Renal cortical epithelial cell (primary cell): ENCODE data around the gene OR14A16. TPM values are rescaled to one million over a fixed set of nuclear protein-coding genes. Genes with fewer than 3 reads are reported as not detected.

Experiments used
- DNase-seq: peaks from one replicate; pipeline ENCODE4 v3.0.0-alpha.2; 2011; ENCODE audit warnings: low read depth
- total RNA-seq: library from RNA; depleted of rRNA; stranded (reverse); fragments of >200 nt; gene quantifications from 2 replicates; pipeline ENCODE4 v1.2.3, GENCODE V29; 2014

Gene OR14A16, protein sequence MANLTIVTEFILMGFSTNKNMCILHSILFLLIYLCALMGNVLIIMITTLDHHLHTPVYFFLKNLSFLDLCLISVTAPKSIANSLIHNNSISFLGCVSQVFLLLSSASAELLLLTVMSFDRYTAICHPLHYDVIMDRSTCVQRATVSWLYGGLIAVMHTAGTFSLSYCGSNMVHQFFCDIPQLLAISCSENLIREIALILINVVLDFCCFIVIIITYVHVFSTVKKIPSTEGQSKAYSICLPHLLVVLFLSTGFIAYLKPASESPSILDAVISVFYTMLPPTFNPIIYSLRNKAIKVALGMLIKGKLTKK
- not detected in 2 replicates for total RNA-seq

DNA sequence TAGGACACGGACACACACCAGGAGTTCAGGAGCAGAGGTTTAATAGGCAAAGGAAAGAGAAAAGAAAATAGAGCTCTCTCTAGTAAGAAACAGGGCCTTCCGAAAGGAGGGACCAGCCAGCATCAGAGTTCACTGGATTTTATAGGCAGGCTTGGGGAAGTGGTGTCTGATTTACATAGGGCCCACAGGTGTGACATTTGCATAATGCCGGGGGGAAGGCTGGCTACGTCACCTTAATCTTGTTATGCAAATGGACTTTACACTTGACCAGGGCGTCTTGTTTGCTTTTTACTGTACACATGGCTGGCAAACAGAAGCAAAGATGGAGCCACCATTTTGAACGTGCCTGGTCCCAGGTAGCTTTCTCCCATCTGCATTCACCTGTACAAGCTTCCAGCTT, at the start of gene OR14A16:
OR14A16 (minus strand) TSS at position 97 of the 400 bp plus-strand sequence. CDS start 8,390 bp downstream, outside the sequence.
- DNase-seq = no peak

DNA sequence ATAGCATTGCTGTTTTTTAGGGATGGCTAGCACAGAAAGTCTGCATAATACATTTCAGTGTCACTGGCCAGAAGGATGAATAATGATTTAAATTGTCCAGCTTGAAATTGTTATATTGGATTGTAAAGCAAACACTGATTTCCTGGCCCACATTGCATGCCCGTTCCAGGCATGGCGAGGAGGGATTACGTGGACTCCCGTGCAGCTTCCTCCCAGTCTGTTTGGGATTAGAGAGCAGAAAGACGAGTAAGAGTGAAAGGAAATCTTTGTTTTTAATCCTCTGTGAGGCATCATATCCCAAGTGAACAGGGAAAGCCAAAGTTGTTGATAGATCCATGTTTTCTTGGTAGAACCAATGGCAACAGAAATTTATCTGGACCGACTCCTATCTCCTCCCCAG, 41.5 kb upstream of the OR14A16 start:
- DNase-seq = no peak

DNA sequence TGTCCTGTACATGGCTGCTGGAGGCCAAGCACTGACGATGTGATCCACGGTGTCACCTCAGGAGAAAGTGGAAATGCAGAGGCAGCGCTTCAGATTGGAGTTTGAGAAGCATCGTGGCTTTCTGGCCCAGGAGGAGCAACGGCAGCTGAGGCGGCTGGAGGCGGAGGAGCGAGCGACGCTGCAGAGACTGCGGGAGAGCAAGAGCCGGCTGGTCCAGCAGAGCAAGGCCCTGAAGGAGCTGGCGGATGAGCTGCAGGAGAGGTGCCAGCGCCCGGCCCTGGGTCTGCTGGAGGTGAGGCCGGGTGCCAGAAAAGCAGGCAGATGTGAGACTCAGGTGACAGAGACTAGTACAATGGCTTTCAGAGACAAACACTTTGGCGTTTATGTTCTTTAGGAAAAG, 40.7 kb upstream of the OR14A16 start:
- no peak for DNase-seq

DNA sequence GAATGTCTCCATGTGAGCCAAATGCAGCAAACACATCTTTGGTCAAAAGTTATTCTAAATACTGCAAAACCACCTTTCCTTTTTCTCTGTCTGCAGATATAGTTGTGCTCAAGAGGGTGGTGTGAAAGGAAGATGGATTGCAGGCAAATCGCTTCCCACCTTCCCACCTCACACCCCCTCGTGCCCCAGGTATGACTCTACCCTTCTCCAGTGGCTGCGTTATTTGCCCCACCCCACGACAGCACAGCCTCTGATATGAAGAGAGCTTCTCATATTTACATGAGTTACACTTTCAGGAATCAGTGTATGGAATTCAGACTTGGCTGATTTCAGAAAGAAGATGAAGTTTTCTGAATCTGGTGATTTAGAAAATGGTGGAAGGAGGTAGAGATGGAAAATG, 38.8 kb upstream of the OR14A16 start:
- DNase-seq = no peak

DNA sequence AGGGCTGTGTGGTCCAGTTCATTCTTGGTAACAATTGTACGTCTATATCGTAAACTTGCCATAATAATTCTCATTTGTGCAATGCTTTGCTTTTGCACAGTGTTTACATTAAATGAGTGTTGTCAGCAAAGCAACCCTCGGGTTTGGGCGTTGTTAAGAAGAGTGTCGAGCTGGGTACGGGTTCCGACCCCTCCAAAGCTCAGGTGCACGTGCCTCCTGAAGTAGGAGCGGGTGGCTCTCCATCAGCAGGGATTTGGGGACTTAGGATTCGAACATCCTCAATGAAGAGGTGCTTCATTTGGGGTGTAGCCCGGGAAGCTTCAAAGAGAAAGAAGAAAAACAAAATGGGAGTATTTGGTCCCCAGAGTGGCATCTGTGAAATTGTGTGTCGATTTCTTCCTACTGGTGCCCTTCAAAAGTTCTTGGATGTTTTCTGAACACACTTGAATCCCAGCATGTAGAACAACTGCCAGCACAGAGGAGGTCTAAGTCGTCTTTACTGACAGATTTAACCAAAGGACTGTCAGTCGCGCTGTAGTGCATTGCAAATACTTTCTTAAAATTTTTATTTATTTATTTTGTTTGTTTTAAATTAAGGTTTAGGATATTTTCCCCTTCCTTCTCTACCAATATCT, 34.2 kb upstream of the OR14A16 start:
- DNase-seq = no peak

DNA sequence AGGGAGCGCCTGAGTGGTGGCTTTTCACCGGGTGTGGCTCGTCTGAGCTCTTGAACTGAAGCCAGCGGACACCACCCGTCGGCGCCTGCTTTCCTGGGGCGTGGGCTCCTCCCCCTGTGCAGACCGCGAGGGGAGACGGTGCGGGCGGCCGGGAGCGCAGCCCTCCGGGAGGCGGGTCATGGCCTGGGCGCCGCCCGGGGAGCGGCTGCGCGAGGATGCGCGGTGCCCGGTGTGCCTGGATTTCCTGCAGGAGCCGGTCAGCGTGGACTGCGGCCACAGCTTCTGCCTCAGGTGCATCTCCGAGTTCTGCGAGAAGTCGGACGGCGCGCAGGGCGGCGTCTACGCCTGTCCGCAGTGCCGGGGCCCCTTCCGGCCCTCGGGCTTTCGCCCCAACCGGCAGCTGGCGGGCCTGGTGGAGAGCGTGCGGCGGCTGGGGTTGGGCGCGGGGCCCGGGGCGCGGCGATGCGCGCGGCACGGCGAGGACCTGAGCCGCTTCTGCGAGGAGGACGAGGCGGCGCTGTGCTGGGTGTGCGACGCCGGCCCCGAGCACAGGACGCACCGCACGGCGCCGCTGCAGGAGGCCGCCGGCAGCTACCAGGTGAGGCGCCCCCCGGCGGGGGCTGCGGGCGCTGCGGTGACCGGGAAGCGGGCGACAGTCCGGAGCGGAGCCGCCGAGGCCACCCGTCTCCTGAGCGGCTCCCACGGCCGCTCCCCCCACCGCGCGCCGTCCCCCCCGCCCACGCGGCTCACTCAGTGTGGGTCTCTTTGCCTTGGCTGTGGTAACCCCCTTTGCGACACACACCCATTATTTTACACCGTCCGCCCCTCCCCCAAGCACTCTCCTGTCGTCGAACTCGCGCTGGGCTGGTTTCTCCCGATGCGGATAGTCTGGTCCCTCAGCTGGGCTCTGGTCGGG, 33.4 kb upstream of the OR14A16 start, which contains the start of gene TRIM58:
TRIM58 (plus strand) TSS at position 119 of the 916 bp plus-strand sequence; CDS start at position 179, 60 bp downstream.
- DNase-seq = no peak

DNA sequence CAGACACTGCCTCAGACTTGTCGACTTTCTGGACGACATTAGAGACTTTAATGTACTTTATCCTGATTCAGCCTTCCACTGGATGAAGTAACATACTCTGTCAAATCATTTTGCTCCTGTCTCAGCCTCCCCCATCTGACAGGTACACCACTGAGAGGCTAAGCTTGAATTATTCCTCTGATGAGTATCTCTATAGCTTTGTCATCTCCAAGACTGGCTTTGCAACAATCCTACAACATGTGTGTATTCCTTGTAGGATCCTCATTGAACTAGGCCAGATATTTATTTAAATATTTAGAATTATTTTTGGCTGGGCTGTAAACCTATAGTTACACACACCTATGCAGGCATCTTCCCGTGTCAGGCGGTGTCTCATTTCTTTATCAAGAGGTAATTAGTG, 32.0 kb upstream of the OR14A16 start:
- DNase-seq = no peak

DNA sequence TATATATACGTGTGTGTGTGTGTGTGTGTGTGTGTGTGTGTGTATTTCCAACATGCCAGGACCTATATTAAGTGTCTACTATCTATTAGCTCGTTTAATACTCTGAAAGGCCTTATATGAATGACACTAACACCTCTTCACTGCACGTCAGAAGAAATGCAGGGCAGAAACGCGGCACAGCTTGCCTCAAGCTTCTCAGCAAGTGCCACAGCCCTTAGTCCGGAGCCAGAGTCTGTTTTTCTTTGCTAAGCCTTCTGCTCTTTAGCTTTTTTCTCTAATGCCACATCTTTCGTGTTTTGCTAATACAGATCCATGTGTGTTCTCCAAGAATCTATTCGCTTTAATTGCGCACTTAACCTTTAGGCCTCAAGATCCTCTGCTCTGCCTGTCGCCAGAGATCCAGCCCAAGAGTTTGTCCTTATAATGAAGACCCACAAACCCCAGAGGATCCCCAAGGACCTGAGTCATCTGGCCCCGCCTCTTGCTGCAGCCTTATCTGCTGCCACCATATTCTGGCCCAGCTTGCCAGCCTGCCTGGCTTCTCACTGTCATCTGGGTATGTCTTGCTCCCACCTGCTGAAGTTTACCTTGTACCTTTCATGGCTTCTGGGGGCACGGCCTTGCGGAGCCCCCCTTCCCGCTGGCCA, 31.1 kb upstream of the OR14A16 start:
- no peak for DNase-seq

DNA sequence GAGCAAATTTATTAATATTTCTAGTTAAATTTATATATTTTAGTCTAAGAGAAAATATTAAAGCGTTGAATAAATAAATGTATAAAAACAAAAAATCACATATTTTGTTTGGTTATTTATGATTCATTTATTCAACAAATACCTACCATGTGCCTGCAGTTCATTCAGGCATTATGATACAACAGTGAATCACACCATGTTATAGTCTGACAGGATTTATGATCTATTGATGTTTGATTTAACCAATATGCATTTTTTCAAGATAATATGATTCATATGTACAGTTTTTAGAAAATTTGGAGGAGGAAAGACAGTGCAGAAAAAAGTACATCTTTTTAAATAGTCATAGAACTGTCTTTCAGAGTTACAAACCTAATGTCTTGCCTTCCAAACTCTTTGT, 25.7 kb upstream of the OR14A16 start:
- DNase-seq = no peak

DNA sequence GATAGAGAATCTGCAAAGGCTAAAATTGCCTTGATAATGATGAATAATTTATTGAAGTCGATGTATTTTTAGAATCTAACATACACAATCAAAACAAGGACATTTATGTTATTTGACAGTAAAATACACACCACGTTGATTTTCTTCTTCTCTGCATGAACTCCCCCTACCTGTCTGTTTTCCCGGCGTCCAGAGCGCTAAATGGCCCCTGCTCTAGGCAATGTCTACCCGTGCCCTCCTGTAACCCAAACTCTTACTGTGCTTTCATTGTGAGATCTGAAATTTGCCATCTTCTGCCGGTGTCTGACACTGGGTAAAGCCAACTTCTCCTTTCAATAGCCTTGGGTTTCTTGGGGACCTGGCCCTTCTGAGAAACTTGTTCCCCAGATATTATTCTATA, 24.4 kb upstream of the OR14A16 start:
- DNase-seq = no peak

DNA sequence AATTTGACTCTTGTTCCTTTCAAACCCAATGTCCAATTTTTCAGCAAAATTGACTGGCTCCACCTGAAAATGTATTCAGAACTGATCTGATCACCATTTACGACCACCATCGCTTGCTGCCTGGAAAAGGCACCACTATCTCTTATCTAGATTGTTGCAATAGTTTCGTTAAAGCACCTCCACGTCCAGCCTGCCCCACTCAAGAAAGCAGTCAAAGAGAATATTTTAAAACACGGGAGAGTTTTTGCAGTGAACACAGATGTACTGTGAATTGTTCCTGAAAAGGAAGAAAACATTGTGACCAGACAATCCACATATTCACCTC, 21.7 kb upstream of the OR14A16 start:
- DNase-seq = no peak

DNA sequence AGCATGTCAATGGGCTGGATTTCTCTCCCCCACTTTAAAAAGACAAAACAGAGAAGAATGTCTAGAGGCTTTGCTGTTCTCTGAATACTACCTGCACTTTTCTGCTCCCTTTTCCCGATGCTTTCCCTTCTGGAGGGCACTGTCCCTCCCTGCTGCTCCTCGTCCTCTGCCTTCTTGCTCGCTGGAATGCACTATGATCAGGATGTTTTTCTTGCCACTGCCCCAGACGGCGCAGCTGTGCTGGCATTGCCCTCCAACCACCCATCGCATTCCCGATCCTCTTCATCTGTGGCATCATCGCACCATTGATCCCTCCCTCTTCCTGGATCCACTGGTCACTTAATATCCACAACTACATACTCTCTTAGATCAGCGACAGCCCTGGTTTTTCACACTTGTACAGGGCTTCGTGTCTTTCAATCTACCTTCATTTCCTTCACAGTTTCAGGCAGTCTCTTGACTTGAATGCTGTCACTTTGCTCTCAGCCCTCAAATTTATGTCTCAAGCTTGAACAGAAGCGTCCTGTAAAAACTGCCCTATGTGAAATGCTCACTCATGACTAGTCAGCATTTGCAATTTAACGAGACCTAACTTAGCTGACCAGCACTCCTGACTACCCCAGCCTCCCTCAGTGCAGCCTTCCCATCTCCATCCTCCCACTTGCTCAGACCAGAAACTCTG, 21.2 kb upstream of the OR14A16 start:
- DNase-seq = no peak

DNA sequence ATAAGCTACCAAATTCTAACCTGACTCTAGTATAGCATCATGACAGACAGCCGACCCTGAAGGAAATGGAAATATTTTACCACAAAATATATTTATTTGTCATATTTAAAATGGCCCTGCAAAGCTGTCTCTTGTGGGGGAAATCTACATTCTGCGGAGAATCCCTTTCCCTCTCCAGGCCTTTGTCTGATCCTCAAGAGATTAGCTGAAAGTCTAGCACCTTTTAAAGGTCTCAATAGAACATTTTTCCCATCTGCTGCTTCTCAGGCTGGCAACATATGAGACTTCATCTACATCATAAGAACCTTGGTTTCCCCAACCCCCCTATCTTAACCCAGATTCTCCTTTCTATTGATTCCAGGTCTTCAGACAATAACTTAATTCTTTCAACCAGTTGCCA, 19.5 kb upstream of the OR14A16 start:
- DNase-seq = no peak

DNA sequence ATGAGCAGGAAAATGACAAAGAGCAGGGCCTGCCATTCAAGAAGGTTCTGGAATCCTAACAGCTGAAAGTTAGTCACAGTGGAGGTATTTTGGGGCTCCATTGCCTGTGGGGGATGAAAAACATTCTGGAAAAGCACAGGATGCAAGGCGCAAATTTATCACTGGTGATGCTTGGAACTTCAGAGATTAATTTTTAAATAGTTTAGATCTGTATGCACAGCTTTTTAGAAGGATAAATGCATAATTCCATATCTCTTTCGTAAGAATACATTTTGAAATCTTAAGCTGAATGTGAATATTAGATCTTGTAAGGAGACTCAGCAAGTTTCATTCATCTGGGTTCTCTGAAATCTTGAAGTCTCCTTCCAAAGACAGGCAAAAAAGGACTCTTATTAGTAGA, 17.9 kb upstream of the OR14A16 start, which contains the start of gene OR11L1:
OR11L1 (minus strand) TSS at position 101 of the 400 bp plus-strand sequence; CDS start at position 101, 0 bp downstream.
- DNase-seq = no peak

DNA sequence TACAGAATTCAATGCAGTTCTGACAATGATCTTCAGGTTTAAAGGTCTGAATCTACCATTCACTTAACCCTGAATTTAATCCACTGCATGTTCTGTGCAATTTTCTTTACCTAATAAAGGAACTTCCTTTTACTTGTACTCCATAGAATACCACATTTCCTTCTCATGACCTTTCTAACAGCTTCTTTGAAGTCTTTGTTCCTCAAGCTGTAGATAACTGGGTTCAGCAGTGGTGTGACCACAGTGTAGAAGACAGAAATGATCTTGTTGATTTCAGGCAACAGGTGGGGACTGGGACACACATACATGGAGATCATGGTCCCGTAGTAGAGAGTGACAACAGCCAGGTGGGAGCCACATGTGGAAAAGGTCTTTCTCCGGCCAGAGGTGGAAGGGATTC, 16.9 kb upstream of the OR14A16 start:
- no peak for DNase-seq

DNA sequence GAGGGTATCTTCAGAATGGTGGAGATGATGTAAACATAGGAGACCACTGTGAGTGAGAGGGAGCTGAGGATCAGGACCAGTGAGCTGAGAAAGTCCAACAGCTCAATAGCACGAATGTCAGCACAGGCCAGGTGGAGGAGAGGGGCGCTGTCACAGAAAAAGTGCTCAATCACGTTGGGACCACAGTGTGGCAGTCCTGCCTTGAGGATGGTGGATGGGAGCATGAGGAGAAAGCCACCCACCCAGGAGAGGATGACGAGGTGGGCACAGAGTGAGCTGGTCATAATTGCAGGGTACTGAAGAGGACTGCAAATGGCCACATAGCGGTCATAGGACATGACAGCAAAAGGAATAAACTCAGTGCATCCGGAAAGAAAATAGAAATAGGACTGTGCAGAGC, 9.7 kb upstream of the OR14A16 start:
- DNase-seq = no peak

DNA sequence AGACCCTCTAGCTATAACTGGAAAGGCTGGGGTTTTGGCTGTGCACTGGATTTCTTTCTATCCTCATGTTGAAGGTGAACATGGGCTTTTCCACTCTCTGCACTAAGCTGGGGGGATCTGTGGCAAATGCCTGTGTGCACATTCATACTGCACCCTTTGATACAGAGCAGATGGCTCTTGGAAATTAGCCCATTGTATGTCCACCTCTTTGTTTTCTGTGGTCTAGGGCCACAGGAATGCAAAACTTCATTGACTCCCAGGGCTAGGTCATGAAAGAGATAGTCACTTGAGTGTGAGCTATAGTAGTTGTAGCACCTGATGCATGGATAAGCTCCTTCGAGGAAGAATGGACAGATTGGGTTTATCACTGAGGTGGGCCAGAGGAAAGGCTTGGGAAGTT, 5.7 kb upstream of the OR14A16 start:
- no peak for DNase-seq

DNA sequence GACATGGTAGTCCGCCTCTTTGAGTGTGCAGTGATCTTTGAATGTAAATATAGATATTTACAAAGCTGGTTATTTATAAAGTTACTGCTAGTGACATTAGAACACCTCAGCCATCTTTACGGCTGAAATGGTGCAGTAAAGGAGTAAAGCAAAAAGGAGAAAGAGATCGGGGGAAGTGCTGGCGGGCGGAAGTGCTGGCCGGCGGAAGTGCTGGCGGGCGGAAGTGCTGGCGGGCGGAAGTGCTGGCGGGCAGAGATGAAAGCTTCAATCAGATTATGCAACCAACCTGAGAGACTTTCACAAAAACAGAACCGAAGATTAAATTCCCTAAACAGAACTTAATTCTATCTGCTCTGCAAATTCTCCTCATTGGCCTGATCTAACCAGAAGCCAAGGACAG, 1.4 kb upstream of the OR14A16 start:
- no peak for DNase-seq

DNA sequence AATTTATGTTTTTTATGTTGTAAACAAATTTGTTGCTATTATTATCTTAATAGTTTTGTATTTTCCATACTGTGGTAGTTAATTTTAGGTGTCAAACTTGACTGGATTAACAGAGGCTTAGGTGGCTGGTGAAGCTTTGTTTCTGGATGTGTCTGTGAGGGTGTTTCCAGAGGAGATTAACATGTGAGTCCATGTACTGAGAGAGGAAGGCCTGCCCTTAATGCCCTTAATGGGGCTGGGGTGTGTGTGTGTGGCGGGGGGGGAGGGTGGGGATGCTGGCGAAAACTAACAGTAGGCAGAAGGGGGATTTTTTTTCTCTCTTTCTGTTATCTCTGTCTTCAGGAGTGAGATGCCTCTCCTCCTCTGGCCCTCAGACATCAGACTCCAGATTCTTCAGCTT, 1.9 kb downstream of the OR14A16 start:
- DNase-seq = no peak

DNA sequence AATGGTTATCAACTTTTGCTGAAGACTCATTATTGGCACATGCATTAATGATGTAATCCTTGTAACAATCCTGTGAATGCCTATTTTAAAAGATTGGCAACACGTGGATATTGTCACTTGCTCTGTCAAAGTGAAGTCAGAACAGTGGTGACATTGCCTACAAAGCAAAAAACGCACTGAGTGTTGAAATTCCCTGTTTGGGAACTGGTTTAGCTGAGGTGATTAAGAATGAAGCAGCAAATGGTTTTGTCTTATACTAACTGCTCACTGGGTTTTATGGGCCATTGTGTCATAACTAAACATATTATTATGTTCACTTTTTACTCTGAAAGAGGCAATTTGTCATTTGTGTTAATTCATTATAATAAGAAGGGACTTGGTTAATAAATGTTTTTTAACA, 11.3 kb downstream of the OR14A16 start:
- DNase-seq = no peak

DNA sequence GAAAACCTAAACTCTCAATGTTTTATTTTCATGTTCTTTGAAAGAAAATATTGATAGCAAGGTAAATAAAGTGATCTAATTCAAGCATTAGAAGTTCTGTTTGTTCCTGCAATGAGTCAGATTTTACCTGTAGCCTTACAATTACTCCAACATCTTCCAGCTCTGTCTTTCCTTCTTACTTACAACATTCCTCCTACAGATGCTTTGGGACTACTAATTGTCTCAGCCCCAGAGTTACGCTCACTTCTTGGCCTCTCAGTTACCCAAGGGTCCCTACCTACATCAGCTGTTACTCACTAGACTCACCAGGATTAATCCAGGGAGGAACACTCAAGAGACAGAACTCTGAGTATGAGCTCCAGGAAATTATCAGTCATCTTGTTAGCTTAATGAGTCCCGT, 26.4 kb downstream of the OR14A16 start:
- DNase-seq = no peak
